NCI-H2029 (cell line): ENCODE data around the gene LRAT.
"Not testable (repeated sequence)": the region's sequence is repeated elsewhere in the genome, so short reads cannot be mapped to it uniquely, and the experiment has no call there.

Experiments used
- DNase-seq: peaks from one replicate; lab custom pipeline; 2025; lab: John Stamatoyannopoulos, UW

The LRAT gene

GRCh38 chr4:154743683-154744340, at the start of gene LRAT:
TSS of gene LRAT (plus strand) at chr4:154744000. CDS start at chr4:154744327, 327 bp downstream.
- peak; percentile 6 for DNase-seq

- no peak for DNase-seq
These were observed 35.9 kb upstream of the LRAT start for GRCh38 chr4:154707877-154708276.

GRCh38 chr4:154709550-154709949, 34.2 kb upstream of the LRAT start:
- no peak for DNase-seq

GRCh38 chr4:154711522-154711921, 32.3 kb upstream of the LRAT start:
- DNase-seq, result no peak

- no peak for DNase-seq
These were observed 29.3 kb upstream of the LRAT start for GRCh38 chr4:154714339-154715040.

GRCh38 chr4:154719087-154719486, 24.7 kb upstream of the LRAT start:
- DNase-seq, result no peak

GRCh38 chr4:154720123-154720522, 23.7 kb upstream of the LRAT start:
- DNase-seq, result no peak

- DNase-seq, result no peak
These were observed 23.1 kb upstream of the LRAT start for GRCh38 chr4:154720618-154721267.

GRCh38 chr4:154722262-154722661, 21.5 kb upstream of the LRAT start:
- no peak for DNase-seq

- not testable (repeated sequence) for DNase-seq
These were observed 20.2 kb upstream of the LRAT start for GRCh38 chr4:154723601-154724000.

GRCh38 chr4:154727540-154727939, 16.3 kb upstream of the LRAT start:
- DNase-seq, result no peak

GRCh38 chr4:154731756-154732155, 12.0 kb upstream of the LRAT start:
- no peak for DNase-seq

- DNase-seq, result no peak
These were observed 11.1 kb upstream of the LRAT start for GRCh38 chr4:154732669-154733068.

GRCh38 chr4:154736770-154737169, 7.0 kb upstream of the LRAT start:
- no peak for DNase-seq

GRCh38 chr4:154738426-154738825, 5.4 kb upstream of the LRAT start:
- no peak for DNase-seq

- DNase-seq, result no peak
These were observed 4.7 kb upstream of the LRAT start for GRCh38 chr4:154739111-154739510.

GRCh38 chr4:154740462-154740861, 3.3 kb upstream of the LRAT start:
- DNase-seq, result no peak

- no peak for DNase-seq
These were observed 2.6 kb upstream of the LRAT start for GRCh38 chr4:154741131-154741665.

- no peak for DNase-seq
These were observed 1.6 kb upstream of the LRAT start for GRCh38 chr4:154741922-154742850.

- no peak for DNase-seq
These were observed 634 bp downstream of the LRAT start for GRCh38 chr4:154744341-154744926.

- DNase-seq, result no peak
These were observed 13.9 kb downstream of the LRAT start for GRCh38 chr4:154757713-154758112.
